Parathyroid adenoma (tissue), 2 donors: ENCODE data around the gene MAN2B2.
"Not testable (repeated sequence)": the region's sequence is repeated elsewhere in the genome, so short reads cannot be mapped to it uniquely, and the experiment has no call there.

Experiments used
- H2AFZ ChIP-seq: fragments of 300-600 bp; sonication (generic); one replicate; pipeline ENCODE4 v1.7.0; 2017; ENCODE audit warnings: antibody characterized with exemption, mild to moderate bottlenecking
- H3K27ac ChIP-seq: fragments of 300-600 bp; sonication (generic); one replicate; pipeline ENCODE4 v1.7.0; 2017
- H3K27me3 ChIP-seq: fragments of 300-600 bp; sonication (generic); one replicate; pipeline ENCODE4 v1.7.0; 2017; ENCODE audit warnings: low read length; ENCODE audit not compliant: control insufficient read depth, insufficient read depth
- H3K36me3 ChIP-seq: fragments of 300-600 bp; sonication (generic); one replicate; pipeline ENCODE4 v1.7.0; 2017; ENCODE audit warnings: low read length; ENCODE audit not compliant: control insufficient read depth, insufficient read depth
- H3K4me1 ChIP-seq: fragments of 300-600 bp; sonication (generic); one replicate; pipeline ENCODE4 v1.7.0; 2017; ENCODE audit warnings: control low read depth
- H3K4me2 ChIP-seq: fragments of 300-600 bp; sonication (generic); one replicate; pipeline ENCODE4 v1.7.0; 2017; ENCODE audit warnings: low read length
- H3K4me3 ChIP-seq: fragments of 300-600 bp; sonication (generic); one replicate; pipeline ENCODE4 v1.7.0; 2017; ENCODE audit warnings: low read depth, low read length
- H3K79me2 ChIP-seq: fragments of 300-600 bp; sonication (generic); one replicate; pipeline ENCODE4 v1.7.0; 2017; ENCODE audit warnings: control low read depth
- H3K9ac ChIP-seq: fragments of 300-600 bp; sonication (generic); one replicate; pipeline ENCODE4 v1.7.0; 2017; ENCODE audit warnings: mild to moderate bottlenecking
- H3K9me3 ChIP-seq: fragments of 300-600 bp; sonication (generic); one replicate; pipeline ENCODE4 v1.7.0; 2017; ENCODE audit warnings: low read length; ENCODE audit not compliant: control insufficient read depth
- TF ChIP-seq, protein P1 (sequence below): fragments of 300-600 bp; sonication (generic); IDR thresholded peaks from one replicate; pipeline ENCODE4 v1.7.0; 2017; ENCODE audit warnings: antibody characterized with exemption, mild to moderate bottlenecking
- donor health status: primary hyperparathyroidism.

The MAN2B2 gene

DNA sequence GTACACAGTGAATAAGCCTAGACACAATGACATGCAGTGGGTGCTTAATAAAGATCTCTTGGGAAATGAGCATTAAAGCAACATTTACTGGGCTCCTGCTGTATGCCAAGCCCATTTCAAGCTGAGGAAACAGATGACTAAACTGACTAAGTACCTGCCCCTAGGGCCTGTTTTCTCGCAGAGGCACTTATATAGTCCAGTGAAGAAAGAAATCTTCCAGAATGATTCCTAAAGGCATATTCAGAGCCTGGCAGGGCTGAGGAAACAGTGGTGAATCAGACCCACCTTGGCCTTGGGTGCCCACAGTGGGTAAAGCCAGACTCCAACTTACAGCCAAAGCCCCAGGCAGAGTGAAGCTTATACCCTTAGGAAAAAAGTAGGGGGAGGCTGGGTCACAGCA lies 96.7 kb downstream of the MAN2B2 start:
- Histone ChIP-seq H2AFZ (no peak overlapping the region), H3K36me3 (no peaks in the 10 kb centered on the region), H3K9me3 (no peaks in the 10 kb centered on the region), H3K79me2 (no peaks in the 10 kb centered on the region), H3K27me3 (no peaks in the 10 kb centered on the region), H3K9ac (no peak overlapping the region), H3K4me3 (no peak overlapping the region), H3K4me1 (no peaks in the 10 kb centered on the region), H3K4me2 (no peak overlapping the region), H3K27ac (no peak overlapping the region)
- TF ChIP-seq, protein P1, sequence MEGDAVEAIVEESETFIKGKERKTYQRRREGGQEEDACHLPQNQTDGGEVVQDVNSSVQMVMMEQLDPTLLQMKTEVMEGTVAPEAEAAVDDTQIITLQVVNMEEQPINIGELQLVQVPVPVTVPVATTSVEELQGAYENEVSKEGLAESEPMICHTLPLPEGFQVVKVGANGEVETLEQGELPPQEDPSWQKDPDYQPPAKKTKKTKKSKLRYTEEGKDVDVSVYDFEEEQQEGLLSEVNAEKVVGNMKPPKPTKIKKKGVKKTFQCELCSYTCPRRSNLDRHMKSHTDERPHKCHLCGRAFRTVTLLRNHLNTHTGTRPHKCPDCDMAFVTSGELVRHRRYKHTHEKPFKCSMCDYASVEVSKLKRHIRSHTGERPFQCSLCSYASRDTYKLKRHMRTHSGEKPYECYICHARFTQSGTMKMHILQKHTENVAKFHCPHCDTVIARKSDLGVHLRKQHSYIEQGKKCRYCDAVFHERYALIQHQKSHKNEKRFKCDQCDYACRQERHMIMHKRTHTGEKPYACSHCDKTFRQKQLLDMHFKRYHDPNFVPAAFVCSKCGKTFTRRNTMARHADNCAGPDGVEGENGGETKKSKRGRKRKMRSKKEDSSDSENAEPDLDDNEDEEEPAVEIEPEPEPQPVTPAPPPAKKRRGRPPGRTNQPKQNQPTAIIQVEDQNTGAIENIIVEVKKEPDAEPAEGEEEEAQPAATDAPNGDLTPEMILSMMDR = no peak

DNA sequence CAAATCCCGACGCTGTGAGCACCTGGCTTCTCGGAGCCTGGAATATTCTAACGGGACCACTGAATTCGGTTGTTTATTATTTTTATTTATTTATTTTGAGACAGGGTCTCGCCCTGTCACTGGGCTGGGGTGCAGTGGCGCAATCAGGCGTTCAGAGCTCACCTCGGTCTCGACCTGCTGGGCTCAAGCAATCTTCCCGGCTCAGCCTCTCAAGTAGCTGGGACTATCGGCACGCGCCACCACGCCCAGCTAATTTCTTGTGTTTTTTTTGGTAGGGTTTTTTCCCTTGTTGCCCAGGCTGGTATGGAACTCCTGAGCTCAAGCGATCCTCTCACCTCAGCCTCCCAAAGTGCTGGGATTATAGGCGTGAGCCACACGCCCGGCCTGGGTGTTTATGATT lies 97.1 kb downstream of the MAN2B2 start:
- no peak overlapping the region for H3K4me2 ChIP-seq
- TF ChIP-seq, protein P1 = no peak
- H3K36me3 ChIP-seq = no peaks in the 10 kb centered on the region
- no peaks in the 10 kb centered on the region for H3K9me3 ChIP-seq
- H3K27me3 ChIP-seq = no peaks in the 10 kb centered on the region
- no peaks in the 10 kb centered on the region for H3K79me2 ChIP-seq
- no peak overlapping the region for H3K9ac ChIP-seq
- H2AFZ ChIP-seq = no peak overlapping the region
- no peaks in the 10 kb centered on the region for H3K4me1 ChIP-seq
- H3K27ac ChIP-seq = no peak overlapping the region
- no peak overlapping the region for H3K4me3 ChIP-seq

DNA sequence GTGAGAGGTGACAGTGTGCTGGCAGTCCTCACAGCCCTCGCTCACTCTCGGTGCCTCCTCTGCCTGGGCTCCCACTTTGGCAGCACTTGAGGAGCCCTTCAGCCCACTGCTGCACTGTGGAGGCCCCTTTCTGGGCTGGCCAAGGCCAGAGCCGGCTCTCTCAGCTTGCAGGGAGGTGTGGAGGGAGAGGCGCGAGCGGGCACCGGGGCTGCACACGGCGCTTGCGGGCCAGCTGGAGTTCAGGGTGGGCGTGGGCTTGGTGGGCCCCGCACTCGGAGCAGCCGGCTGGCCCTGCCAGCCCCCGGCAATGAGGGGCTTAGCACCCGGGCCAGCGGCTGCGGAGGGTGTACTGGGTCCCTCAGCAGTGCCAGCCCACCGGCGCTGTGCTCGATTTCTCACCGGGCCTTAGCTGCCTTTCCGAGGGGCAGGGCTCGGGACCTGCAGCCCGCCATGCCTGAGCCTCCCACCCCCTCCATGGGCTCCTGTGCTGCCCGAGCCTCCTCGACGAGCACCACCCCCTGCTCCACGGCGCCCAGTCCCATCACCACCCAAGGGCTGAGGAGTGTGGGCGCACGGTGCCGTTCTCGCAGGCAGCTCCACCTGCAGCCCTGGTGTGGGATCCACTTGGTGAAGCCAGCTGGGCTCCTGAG lies 97.7 kb downstream of the MAN2B2 start:
- H3K9ac ChIP-seq, H3K27ac ChIP-seq, H3K4me1 ChIP-seq, H3K79me2 ChIP-seq, H3K4me2 ChIP-seq, H2AFZ ChIP-seq, H3K27me3 ChIP-seq, H3K36me3 ChIP-seq, H3K9me3 ChIP-seq, H3K4me3 ChIP-seq: not testable (repeated sequence)
